ENCODE measurements around the gene PCDHGA3. TPM values are rescaled to one million over a fixed set of nuclear protein-coding genes. Genes with fewer than 3 reads are reported as not detected.
A peak's percentile ranks its signal among the peaks of the same experiment; 100 is the strongest.
"Not testable (repeated sequence)": the region's sequence is repeated elsewhere in the genome, so short reads cannot be mapped to it uniquely, and the experiment has no call there.

Gene PCDHGA3
- total RNA-seq, result 1 to 10 TPM; 4.9 to 7.7 (median 5.6) TPM
- polyA plus RNA-seq, result 2.1 TPM
- long read RNA-seq, donor 1, full-length matches to known transcripts, result 2 of 2 reads
- long read RNA-seq, donor 1, partial matches to known transcripts, result 0 of 2 reads
- long read RNA-seq, donor 1, other reads (novel, unspliced or antisense), result 0 of 2 reads
- long read RNA-seq, donor 2, full-length matches to known transcripts, result 1 of 1 reads
- long read RNA-seq, donor 2, partial matches to known transcripts, result 0 of 1 reads
- long read RNA-seq, donor 2, other reads (novel, unspliced or antisense), result 0 of 1 reads
- long read RNA-seq, donor 3, full-length matches to known transcripts, result 3 of 3 reads
- long read RNA-seq, donor 3, partial matches to known transcripts, result 0 of 3 reads
- long read RNA-seq, donor 3, other reads (novel, unspliced or antisense), result 0 of 3 reads
- long read RNA-seq, donor 4, partial matches to known transcripts, result 0 of 2 reads
- long read RNA-seq, donor 4, other reads (novel, unspliced or antisense), result 1 of 2 reads

- WGBS, result 21% methylated on average over 9 of the region's 9 CpGs
- DNase-seq (no peak), ATAC-seq (peak; percentile 40 to 47)
- peak within 1 kb of the TSS; percentile 42 for H3K4me3 ChIP-seq (ENCODE audit: low read length)
- H3K4me1 ChIP-seq (ENCODE audit: control insufficient read depth, insufficient read depth, low read length), result no peaks in the 10 kb centered on the region
- no peak within 1 kb of the TSS for H3K27ac ChIP-seq (ENCODE audit: low read length)
- intact Hi-C loops (cut with DNase I), result loop anchor here in 2 of 4 donors (5.0 kb wide), 1 partner anchor 214 kb away; no protein-coding TSS in a partner anchor
- H3K9me3 ChIP-seq (ENCODE audit: control insufficient read depth, low read length), result peaks cover 17% of the 10 kb centered on the region
- no peaks in the 10 kb centered on the region for H3K27me3 ChIP-seq (ENCODE audit: control insufficient read depth, insufficient read depth)
Measured at GRCh38 chr5:141343242-141343952, at the start of gene PCDHGA3. Gene PCDHGA3, plus strand, starts transcription at chr5:141343829. Its CDS starts 205 bp downstream, at chr5:141344034.

GRCh38 chr5:141298376-141298775 is 45.3 kb upstream of the PCDHGA3 start:
- 44% methylated on average over 4 of the region's 4 CpGs for WGBS
- ATAC-seq (no peak), DNase-seq (no peak)
- Histone ChIP-seq H3K4me1 (ENCODE audit: control insufficient read depth, insufficient read depth, low read length) (no peaks in the 10 kb centered on the region), H3K27me3 (ENCODE audit: control insufficient read depth, insufficient read depth) (no peaks in the 10 kb centered on the region), H3K9me3 (ENCODE audit: control insufficient read depth, low read length) (peaks cover 7% of the 10 kb centered on the region), H3K4me3 (ENCODE audit: low read length) (no peak overlapping the region), H3K27ac (ENCODE audit: low read length) (no peak overlapping the region)
- intact Hi-C loops (cut with DNase I), result no loop called here

- DNase-seq (no peak), ATAC-seq (no peak)
- Histone ChIP-seq H3K4me1 (ENCODE audit: control insufficient read depth, insufficient read depth, low read length) (no peaks in the 10 kb centered on the region), H3K27ac (ENCODE audit: low read length) (no peak within 1 kb of the TSS), H3K27me3 (ENCODE audit: control insufficient read depth, insufficient read depth) (no peaks in the 10 kb centered on the region), H3K9me3 (ENCODE audit: control insufficient read depth, low read length) (peaks cover 13% of the 10 kb centered on the region), H3K4me3 (ENCODE audit: low read length) (no peak within 1 kb of the TSS)
- intact Hi-C loops (cut with DNase I), result no loop called here
- WGBS, result 29% methylated on average over 36 of the region's 36 CpGs
Measured at GRCh38 chr5:141303756-141304155, 39.9 kb upstream of the PCDHGA3 start, which contains the start of gene SLC25A2. Gene SLC25A2, minus strand, starts transcription at chr5:141304049. Its CDS starts 184 bp downstream, at chr5:141303865.

GRCh38 chr5:141306630-141307029 is 37.0 kb upstream of the PCDHGA3 start:
- ATAC-seq (no peak), DNase-seq (no peak)
- intact Hi-C loops (cut with DNase I), result no loop called here
- Histone ChIP-seq H3K27me3 (ENCODE audit: control insufficient read depth, insufficient read depth) (no peaks in the 10 kb centered on the region), H3K27ac (ENCODE audit: low read length) (no peak overlapping the region), H3K9me3 (ENCODE audit: control insufficient read depth, low read length) (peaks cover 13% of the 10 kb centered on the region), H3K4me1 (ENCODE audit: control insufficient read depth, insufficient read depth, low read length) (no peaks in the 10 kb centered on the region), H3K4me3 (ENCODE audit: low read length) (no peak overlapping the region)
- 97% methylated on average over 1 of the region's 1 CpG for WGBS

GRCh38 chr5:141313711-141314110 is 29.9 kb upstream of the PCDHGA3 start:
- H3K4me3 ChIP-seq (ENCODE audit: low read length), result no peak overlapping the region
- H3K4me1 ChIP-seq (ENCODE audit: control insufficient read depth, insufficient read depth, low read length), result no peaks in the 10 kb centered on the region
- DNase-seq, result no peak
- peaks cover 2% of the 10 kb centered on the region for H3K9me3 ChIP-seq (ENCODE audit: control insufficient read depth, low read length)
- no peak overlapping the region for H3K27ac ChIP-seq (ENCODE audit: low read length)
- ATAC-seq, result no peak
- no peaks in the 10 kb centered on the region for H3K27me3 ChIP-seq (ENCODE audit: control insufficient read depth, insufficient read depth)
- intact Hi-C loops (cut with DNase I), result no loop called here

- H3K9me3 ChIP-seq (ENCODE audit: control insufficient read depth, low read length); H3K4me1 ChIP-seq (ENCODE audit: control insufficient read depth, insufficient read depth, low read length); H3K27me3 ChIP-seq (ENCODE audit: control insufficient read depth, insufficient read depth); DNase-seq; ATAC-seq; H3K4me3 ChIP-seq (ENCODE audit: low read length); intact Hi-C loops (cut with DNase I); H3K27ac ChIP-seq (ENCODE audit: low read length): not testable (repeated sequence)
- WGBS, result 88% methylated on average over 4 of the region's 4 CpGs
Measured at GRCh38 chr5:141316963-141317362, 26.7 kb upstream of the PCDHGA3 start.

GRCh38 chr5:141319202-141319601 is 24.4 kb upstream of the PCDHGA3 start:
- WGBS, result 98% methylated on average over 6 of the region's 6 CpGs
- peaks cover 8% of the 10 kb centered on the region for H3K9me3 ChIP-seq (ENCODE audit: control insufficient read depth, low read length)
- H3K4me1 ChIP-seq (ENCODE audit: control insufficient read depth, insufficient read depth, low read length), result no peaks in the 10 kb centered on the region
- H3K4me3 ChIP-seq (ENCODE audit: low read length), result peak overlapping the region; percentile 78
- intact Hi-C loops (cut with DNase I), result no loop called here
- ATAC-seq (no peak), DNase-seq (no peak)
- H3K27ac ChIP-seq (ENCODE audit: low read length), result no peak overlapping the region
- no peaks in the 10 kb centered on the region for H3K27me3 ChIP-seq (ENCODE audit: control insufficient read depth, insufficient read depth)

GRCh38 chr5:141319699-141320098 is 23.9 kb upstream of the PCDHGA3 start:
- 69% methylated on average over 5 of the region's 5 CpGs for WGBS
- intact Hi-C loops (cut with DNase I), result no loop called here
- H3K4me3 ChIP-seq (ENCODE audit: low read length), result peak overlapping the region; percentile 78
- no peaks in the 10 kb centered on the region for H3K4me1 ChIP-seq (ENCODE audit: control insufficient read depth, insufficient read depth, low read length)
- no peak for DNase-seq
- no peak for ATAC-seq
- H3K27ac ChIP-seq (ENCODE audit: low read length), result no peak overlapping the region
- H3K27me3 ChIP-seq (ENCODE audit: control insufficient read depth, insufficient read depth), result no peaks in the 10 kb centered on the region
- peaks cover 8% of the 10 kb centered on the region for H3K9me3 ChIP-seq (ENCODE audit: control insufficient read depth, low read length)

- DNase-seq (peak; percentile 92 to 97 (median 96)), ATAC-seq (peak; percentile 99 to 100)
- Histone ChIP-seq H3K27ac (ENCODE audit: low read length) (peak within 1 kb of the TSS; percentile 93), H3K4me3 (ENCODE audit: low read length) (peak within 1 kb of the TSS; percentile 78), H3K9me3 (ENCODE audit: control insufficient read depth, low read length) (peaks cover 8% of the 10 kb centered on the region), H3K4me1 (ENCODE audit: control insufficient read depth, insufficient read depth, low read length) (no peaks in the 10 kb centered on the region), H3K27me3 (ENCODE audit: control insufficient read depth, insufficient read depth) (no peaks in the 10 kb centered on the region)
- WGBS, result 1% methylated on average over 67 of the region's 67 CpGs
- intact Hi-C loops (cut with DNase I), result no loop called here
Measured at GRCh38 chr5:141320225-141321169, 23.1 kb upstream of the PCDHGA3 start, which contains the start of gene TAF7. Gene TAF7, minus strand, starts transcription at chr5:141320784. Its CDS starts 740 bp downstream, at chr5:141320044.

GRCh38 chr5:141322261-141322660 is 21.4 kb upstream of the PCDHGA3 start:
- H3K9me3 ChIP-seq (ENCODE audit: control insufficient read depth, low read length), result peaks cover 8% of the 10 kb centered on the region
- DNase-seq, result no peak
- no peak for ATAC-seq
- WGBS, result 92% methylated on average over 3 of the region's 3 CpGs
- no peaks in the 10 kb centered on the region for H3K27me3 ChIP-seq (ENCODE audit: control insufficient read depth, insufficient read depth)
- H3K4me1 ChIP-seq (ENCODE audit: control insufficient read depth, insufficient read depth, low read length), result no peaks in the 10 kb centered on the region
- H3K27ac ChIP-seq (ENCODE audit: low read length), result no peak overlapping the region
- H3K4me3 ChIP-seq (ENCODE audit: low read length), result no peak overlapping the region
- intact Hi-C loops (cut with DNase I), result no loop called here

All from right cardiac atrium (tissue), 5 donors.